ENCODE data around the gene TAOK2. TPM values are rescaled to one million over a fixed set of nuclear protein-coding genes. Genes with fewer than 3 reads are reported as not detected.

The TAOK2 gene
- total RNA-seq, 1 donor from 2014 or later: 36.5 TPM

- Mint-ChIP-seq H3K4me1 (ENCODE audit: low read depth) (peaks cover 22% of the 10 kb centered on the region), H3K27ac (peak overlapping the region; percentile 96), H3K4me3 (ENCODE audit: low read depth) (peak overlapping the region; percentile 98), H3K9me3 (no peaks in the 10 kb centered on the region), H3K27me3 (ENCODE audit: low read depth) (no peaks in the 10 kb centered on the region), H3K36me3 (ENCODE audit: low read depth) (peaks cover 71% of the 10 kb centered on the region)
- DNase-seq (ENCODE audit: low spot score): no peak
- intact Hi-C loops (cut with micrococcal nuclease): loop anchor here (10.0 kb wide), 1 partner anchor 130 kb away; the partner anchor contains the start of gene CDIPT
Observed at GRCh38 chr16:29994600-29995323, 21.1 kb downstream of the TAOK2 start.

- Mint-ChIP-seq H3K9me3 (no peaks in the 10 kb centered on the region), H3K27ac (peak within 1 kb of the TSS; percentile 96), H3K27me3 (ENCODE audit: low read depth) (no peaks in the 10 kb centered on the region), H3K4me1 (ENCODE audit: low read depth) (peaks cover 22% of the 10 kb centered on the region), H3K4me3 (ENCODE audit: low read depth) (peak within 1 kb of the TSS; percentile 98), H3K36me3 (ENCODE audit: low read depth) (peaks cover 69% of the 10 kb centered on the region)
- intact Hi-C loops (cut with micrococcal nuclease): loop anchor here (10.0 kb wide), 1 partner anchor 131 kb away; the partner anchor contains the start of gene CDIPT
- DNase-seq (ENCODE audit: low spot score): peak; percentile 86
Observed at GRCh38 chr16:29995324-29995910, 21.7 kb downstream of the TAOK2 start, which contains the start of gene HIRIP3. HIRIP3 (minus strand) TSS chr16:29995617; CDS start chr16:29995605, 12 bp downstream.

GRCh38 chr16:29995911-29996765, 22.5 kb downstream of the TAOK2 start, which contains the start of gene INO80E:
INO80E (plus strand) TSS chr16:29996241; CDS start chr16:29996311, 70 bp downstream.
- no peaks in the 10 kb centered on the region for H3K9me3 Mint-ChIP-seq
- H3K27ac Mint-ChIP-seq: peak within 1 kb of the TSS; percentile 96
- peak; percentile 99 for DNase-seq (ENCODE audit: low spot score)
- peaks cover 22% of the 10 kb centered on the region for H3K4me1 Mint-ChIP-seq (ENCODE audit: low read depth)
- no peaks in the 10 kb centered on the region for H3K27me3 Mint-ChIP-seq (ENCODE audit: low read depth)
- H3K4me3 Mint-ChIP-seq (ENCODE audit: low read depth): peak within 1 kb of the TSS; percentile 98
- intact Hi-C loops (cut with micrococcal nuclease): loop anchor here (10.0 kb wide), 1 partner anchor 131 kb away; the partner anchor contains the start of gene CDIPT
- peaks cover 66% of the 10 kb centered on the region for H3K36me3 Mint-ChIP-seq (ENCODE audit: low read depth)

- H3K27me3 Mint-ChIP-seq (ENCODE audit: low read depth): no peaks in the 10 kb centered on the region
- peak overlapping the region; percentile 96 for H3K27ac Mint-ChIP-seq
- peak overlapping the region; percentile 98 for H3K4me3 Mint-ChIP-seq (ENCODE audit: low read depth)
- intact Hi-C loops (cut with micrococcal nuclease): loop anchor here (10.0 kb wide), 1 partner anchor 132 kb away; the partner anchor contains the start of gene CDIPT
- H3K4me1 Mint-ChIP-seq (ENCODE audit: low read depth): peaks cover 22% of the 10 kb centered on the region
- peaks cover 67% of the 10 kb centered on the region for H3K36me3 Mint-ChIP-seq (ENCODE audit: low read depth)
- H3K9me3 Mint-ChIP-seq: no peaks in the 10 kb centered on the region
- no peak for DNase-seq (ENCODE audit: low spot score)
Observed at GRCh38 chr16:29996766-29997250, 23.1 kb downstream of the TAOK2 start.

DNA sequence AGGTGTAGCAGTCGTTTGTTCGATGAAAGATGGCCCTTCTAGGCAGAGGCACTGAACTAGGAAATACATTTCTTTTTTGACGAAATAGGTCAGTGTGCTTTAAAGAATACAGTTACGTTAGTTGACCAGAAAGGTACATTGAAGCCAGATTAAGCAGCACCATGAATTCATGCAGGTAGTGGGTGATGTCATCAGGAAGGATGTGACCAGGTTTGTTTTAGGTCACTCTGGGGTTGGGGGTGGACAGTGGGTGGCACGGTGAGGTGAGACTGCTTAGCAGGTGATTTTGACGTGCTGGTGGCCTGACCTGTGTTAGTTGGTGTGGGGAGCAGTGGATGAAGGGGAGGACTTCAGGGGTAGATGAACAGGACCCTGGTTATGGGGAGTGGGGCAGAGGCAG, 25.9 kb downstream of the TAOK2 start:
- Mint-ChIP-seq H3K27me3 (ENCODE audit: low read depth) (no peaks in the 10 kb centered on the region), H3K9me3 (no peaks in the 10 kb centered on the region), H3K27ac (peak overlapping the region; percentile 11), H3K4me1 (ENCODE audit: low read depth) (peaks cover 14% of the 10 kb centered on the region), H3K36me3 (ENCODE audit: low read depth) (peaks cover 61% of the 10 kb centered on the region), H3K4me3 (ENCODE audit: low read depth) (no peak overlapping the region)
- DNase-seq (ENCODE audit: low spot score): no peak
- intact Hi-C loops (cut with micrococcal nuclease): loop anchor here (10.0 kb wide), 1 partner anchor 135 kb away; the partner anchor contains the start of gene CDIPT

- intact Hi-C loops (cut with micrococcal nuclease): no loop called here
- H3K4me1 Mint-ChIP-seq (ENCODE audit: low read depth): peaks cover 10% of the 10 kb centered on the region
- DNase-seq (ENCODE audit: low spot score): no peak
- H3K27ac Mint-ChIP-seq: no peak overlapping the region
- no peak overlapping the region for H3K4me3 Mint-ChIP-seq (ENCODE audit: low read depth)
- no peaks in the 10 kb centered on the region for H3K27me3 Mint-ChIP-seq (ENCODE audit: low read depth)
- H3K36me3 Mint-ChIP-seq (ENCODE audit: low read depth): peaks cover 53% of the 10 kb centered on the region
- H3K9me3 Mint-ChIP-seq: no peaks in the 10 kb centered on the region
Observed at GRCh38 chr16:30000735-30001631, 27.3 kb downstream of the TAOK2 start.

GRCh38 chr16:30002614-30003346, 29.1 kb downstream of the TAOK2 start:
- Mint-ChIP-seq H3K9me3 (no peaks in the 10 kb centered on the region), H3K4me1 (ENCODE audit: low read depth) (peaks cover 3% of the 10 kb centered on the region), H3K27ac (no peak overlapping the region), H3K36me3 (ENCODE audit: low read depth) (peaks cover 41% of the 10 kb centered on the region), H3K27me3 (ENCODE audit: low read depth) (no peaks in the 10 kb centered on the region), H3K4me3 (ENCODE audit: low read depth) (no peak overlapping the region)
- no peak for DNase-seq (ENCODE audit: low spot score)
- intact Hi-C loops (cut with micrococcal nuclease): no loop called here

DNA sequence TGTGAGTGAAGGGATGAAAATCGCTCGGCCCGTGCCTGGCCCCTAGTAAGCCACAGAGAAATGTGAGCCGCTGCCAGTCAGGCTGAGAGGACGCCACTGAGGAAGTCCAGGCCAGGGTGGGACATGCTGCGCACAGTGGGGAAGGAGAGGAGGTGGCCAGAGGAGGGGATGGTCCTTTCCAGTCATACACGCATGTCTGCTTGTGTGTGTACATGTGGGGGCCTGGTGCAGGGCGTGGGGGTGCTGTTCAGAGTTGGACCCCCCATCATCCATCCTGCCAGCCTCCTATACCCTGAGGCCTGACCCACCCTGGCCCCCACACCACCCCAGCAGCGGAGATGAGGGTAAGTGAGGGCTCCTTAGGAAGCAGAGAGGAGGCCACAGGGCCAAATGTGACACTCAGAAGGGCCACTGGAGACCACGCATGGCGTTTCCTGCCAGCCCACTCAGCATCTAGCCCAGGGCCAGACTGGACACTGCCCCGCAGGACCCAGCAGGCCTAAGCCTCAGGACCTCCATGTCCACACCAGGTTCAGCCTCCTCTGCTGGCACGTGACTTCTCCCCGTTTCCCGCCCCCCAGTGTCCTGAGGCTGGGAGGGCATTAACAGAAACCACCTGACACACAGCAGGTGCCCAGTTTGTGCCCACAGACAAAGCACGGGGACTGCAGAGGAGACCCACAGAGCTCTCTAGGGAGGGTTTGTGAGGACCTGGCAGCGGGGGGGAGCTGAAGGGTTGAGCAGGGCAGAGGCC, 30.2 kb downstream of the TAOK2 start:
- Mint-ChIP-seq H3K27ac (peak overlapping the region; percentile 21), H3K4me3 (ENCODE audit: low read depth) (no peak overlapping the region), H3K36me3 (ENCODE audit: low read depth) (peaks cover 31% of the 10 kb centered on the region), H3K4me1 (ENCODE audit: low read depth) (no peaks in the 10 kb centered on the region), H3K27me3 (ENCODE audit: low read depth) (peaks cover 3% of the 10 kb centered on the region), H3K9me3 (no peaks in the 10 kb centered on the region)
- intact Hi-C loops (cut with micrococcal nuclease): no loop called here
- DNase-seq (ENCODE audit: low spot score): no peak

DNA sequence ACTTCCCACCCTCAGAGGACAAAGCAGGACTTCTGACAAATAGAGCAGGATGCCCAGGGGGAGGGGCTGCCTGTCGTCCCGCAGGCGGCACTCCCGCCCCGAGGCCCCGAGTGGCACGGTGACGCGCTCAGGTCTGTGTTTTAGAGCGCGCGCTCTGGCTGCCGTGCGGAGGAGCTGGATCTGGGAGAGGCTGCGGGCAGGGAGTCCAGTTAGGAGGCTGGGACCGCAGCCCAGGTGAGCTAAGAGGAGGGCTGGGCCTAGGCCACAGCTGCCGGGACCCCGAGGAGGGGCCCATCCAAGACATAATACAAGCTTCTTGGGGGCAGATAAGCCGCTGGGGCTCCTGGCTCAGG, 30.7 kb downstream of the TAOK2 start:
- no peak for DNase-seq (ENCODE audit: low spot score)
- peaks cover 26% of the 10 kb centered on the region for H3K36me3 Mint-ChIP-seq (ENCODE audit: low read depth)
- no peak overlapping the region for H3K4me3 Mint-ChIP-seq (ENCODE audit: low read depth)
- H3K27me3 Mint-ChIP-seq (ENCODE audit: low read depth): peaks cover 7% of the 10 kb centered on the region
- peak overlapping the region; percentile 21 for H3K27ac Mint-ChIP-seq
- no peaks in the 10 kb centered on the region for H3K4me1 Mint-ChIP-seq (ENCODE audit: low read depth)
- no peaks in the 10 kb centered on the region for H3K9me3 Mint-ChIP-seq
- intact Hi-C loops (cut with micrococcal nuclease): no loop called here

DNA sequence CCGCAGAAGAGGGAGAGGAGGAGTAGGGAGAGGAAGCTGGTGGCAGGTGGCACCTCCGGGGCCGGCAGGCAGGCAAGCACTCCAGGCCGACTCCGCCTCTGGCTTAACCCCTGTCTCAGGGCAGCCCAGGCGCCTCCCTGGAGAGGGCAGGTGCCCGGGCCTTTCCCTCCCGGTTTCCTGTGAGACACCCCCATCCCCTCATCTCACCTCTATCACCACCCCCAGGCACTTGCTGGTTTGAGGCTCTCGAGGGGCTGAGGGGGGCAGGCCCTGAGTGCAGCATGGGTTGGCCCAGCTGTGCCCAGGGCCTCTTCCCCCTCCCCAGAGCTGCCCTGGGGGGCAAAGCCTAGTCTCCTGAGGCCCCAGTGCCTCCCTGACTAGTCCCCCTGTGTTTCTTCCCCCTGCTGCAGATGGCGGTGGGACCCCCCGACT, 31.2 kb downstream of the TAOK2 start:
- no peak overlapping the region for H3K27ac Mint-ChIP-seq
- peaks cover 8% of the 10 kb centered on the region for H3K27me3 Mint-ChIP-seq (ENCODE audit: low read depth)
- H3K4me3 Mint-ChIP-seq (ENCODE audit: low read depth): no peak overlapping the region
- H3K9me3 Mint-ChIP-seq: no peaks in the 10 kb centered on the region
- no peak for DNase-seq (ENCODE audit: low spot score)
- H3K4me1 Mint-ChIP-seq (ENCODE audit: low read depth): no peaks in the 10 kb centered on the region
- peaks cover 21% of the 10 kb centered on the region for H3K36me3 Mint-ChIP-seq (ENCODE audit: low read depth)
- intact Hi-C loops (cut with micrococcal nuclease): no loop called here
